Effector memory CD4-positive, alpha-beta T cell (primary cell): ENCODE results near the gene CMSS1.

Experiments used
- DNase-seq, 3 donors: peaks; one replicate each; pipeline ENCODE4 v3.0.0-alpha.2; 2020
- H3K27ac ChIP-seq: 2 replicates; pipeline ENCODE4 v1.7.0; 2013; ENCODE audit warnings: mild to moderate bottlenecking, low read length, moderate library complexity; ENCODE audit not compliant: insufficient read depth, poor library complexity, severe bottlenecking
- H3K27me3 ChIP-seq: replicated peaks from 2 replicates; pipeline ENCODE4 v1.7.0; 2013; ENCODE audit warnings: mild to moderate bottlenecking, low read length; ENCODE audit not compliant: insufficient read depth, control insufficient read depth, poor library complexity, severe bottlenecking
- H3K36me3 ChIP-seq: 2 replicates; pipeline ENCODE4 v1.7.0; 2013; ENCODE audit warnings: mild to moderate bottlenecking, low read length, moderate library complexity; ENCODE audit not compliant: control insufficient read depth, insufficient read depth
- H3K4me1 ChIP-seq: 2 replicates; pipeline ENCODE4 v1.7.0; 2013; ENCODE audit warnings: low read length, mild to moderate bottlenecking; ENCODE audit not compliant: control insufficient read depth, insufficient read depth, poor library complexity, severe bottlenecking
- H3K4me3 ChIP-seq: 2 replicates; pipeline ENCODE4 v1.7.0; 2013; ENCODE audit warnings: low read length, low read depth, mild to moderate bottlenecking; ENCODE audit not compliant: insufficient read depth, poor library complexity, severe bottlenecking
- H3K9me3 ChIP-seq: 2 replicates; pipeline ENCODE4 v1.7.0; 2013; ENCODE audit warnings: mild to moderate bottlenecking, low read length, moderate library complexity; ENCODE audit not compliant: control insufficient read depth

Gene CMSS1

DNA sequence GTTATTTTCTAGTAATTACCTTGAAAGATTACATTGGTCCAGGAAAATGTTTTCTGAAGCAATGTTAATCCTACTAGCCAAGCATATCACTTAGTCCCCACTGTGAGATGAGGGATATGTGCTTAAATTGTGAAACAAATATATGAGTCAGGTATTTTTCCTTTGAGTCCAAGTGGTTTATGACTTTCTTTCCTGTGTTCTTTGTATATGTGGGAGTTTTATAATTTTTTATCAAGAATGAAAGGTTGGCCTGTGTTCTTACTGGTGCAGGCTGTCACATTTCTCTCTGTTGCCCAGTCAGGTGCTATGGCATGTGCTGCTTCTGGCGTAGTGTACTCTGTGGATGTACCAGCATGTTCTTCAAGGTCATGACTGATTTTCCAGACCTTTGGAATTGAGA, 147.4 kb downstream of the CMSS1 start:
- H3K4me3 ChIP-seq: no peak overlapping the region
- DNase-seq: no peak
- H3K9me3 ChIP-seq: no peaks in the 10 kb centered on the region
- H3K4me1 ChIP-seq: no peaks in the 10 kb centered on the region
- H3K27me3 ChIP-seq: no peaks in the 10 kb centered on the region
- no peak overlapping the region for H3K27ac ChIP-seq
- H3K36me3 ChIP-seq: no peaks in the 10 kb centered on the region

DNA sequence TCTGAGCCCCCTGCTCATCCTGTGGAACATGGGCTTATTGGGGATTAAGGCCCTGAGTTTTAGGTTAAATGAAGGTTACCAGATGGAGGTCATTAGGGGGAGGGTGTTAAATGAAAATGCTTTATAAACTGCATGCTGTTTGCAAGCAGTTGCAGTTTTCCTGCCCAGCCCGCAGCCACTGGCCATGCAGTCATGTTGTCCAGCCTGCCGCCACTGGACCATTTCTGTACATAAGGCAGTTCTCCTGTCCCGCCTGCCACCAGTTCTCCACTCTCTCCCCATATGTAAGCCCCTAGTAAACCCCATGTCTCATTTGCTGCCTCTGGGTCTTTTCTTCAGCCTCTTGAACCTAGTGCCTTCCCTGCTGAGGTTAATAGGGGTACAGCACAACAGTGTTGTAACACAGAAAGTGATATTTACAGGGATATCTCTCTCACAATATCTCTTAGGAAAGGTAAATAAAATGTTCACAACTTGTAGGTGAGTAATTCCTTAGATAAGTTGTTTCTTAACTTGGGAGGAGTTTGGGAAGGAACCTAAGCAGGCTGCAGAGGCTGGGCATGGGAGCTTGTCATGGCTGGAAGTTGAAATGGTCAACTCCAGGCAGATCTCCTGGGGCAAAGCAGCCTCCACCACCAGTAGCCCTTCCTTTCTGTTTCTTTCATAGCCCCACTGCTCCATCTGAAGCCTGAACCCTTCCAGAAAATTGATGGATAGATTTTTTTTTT, 148.2 kb downstream of the CMSS1 start:
- H3K27ac ChIP-seq: no peak overlapping the region
- DNase-seq: no peak

DNA sequence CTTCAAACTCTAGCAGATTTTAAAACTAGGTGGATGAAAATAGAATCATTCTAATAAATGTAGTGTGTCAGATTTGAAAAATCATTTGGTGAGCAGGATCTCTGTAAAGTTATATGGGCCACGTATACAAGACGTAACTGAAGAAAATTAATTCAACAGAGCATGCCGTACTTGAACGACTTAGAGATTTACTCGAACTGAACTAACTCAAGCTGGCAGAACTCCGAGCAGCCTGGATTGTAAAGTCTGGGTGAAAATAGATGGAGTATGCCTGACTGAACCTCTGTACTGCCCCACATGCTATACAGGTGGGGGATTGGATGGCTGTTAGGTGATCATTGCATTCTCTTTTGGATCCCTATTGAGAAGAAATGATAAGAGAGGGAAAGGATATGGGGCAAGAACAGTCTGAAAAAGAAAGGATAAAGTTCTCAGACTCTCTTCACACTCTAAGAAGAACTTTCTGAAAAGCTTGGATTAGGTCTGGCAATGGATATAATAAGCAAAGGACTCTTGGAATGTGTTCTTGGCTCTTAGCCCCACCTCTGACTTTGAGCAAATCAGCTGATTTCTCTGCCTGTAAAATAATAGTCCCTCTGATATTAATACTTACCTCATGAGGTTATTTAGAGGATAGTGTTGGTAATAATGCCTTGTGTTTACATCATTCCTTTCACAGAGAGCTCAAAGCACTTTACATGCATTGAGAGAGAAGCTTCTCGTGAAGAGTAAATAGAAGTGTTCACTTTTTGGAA, 149.2 kb downstream of the CMSS1 start:
- H3K9me3 ChIP-seq: no peaks in the 10 kb centered on the region
- no peak overlapping the region for H3K27ac ChIP-seq
- no peaks in the 10 kb centered on the region for H3K36me3 ChIP-seq
- H3K27me3 ChIP-seq: no peaks in the 10 kb centered on the region
- DNase-seq: no peak
- no peaks in the 10 kb centered on the region for H3K4me1 ChIP-seq
- H3K4me3 ChIP-seq: no peak overlapping the region

More for the DNA sequence above, 148.2 kb downstream of the CMSS1 start:
- no peaks in the 10 kb centered on the region for H3K36me3 ChIP-seq
- no peaks in the 10 kb centered on the region for H3K4me1 ChIP-seq
- H3K4me3 ChIP-seq: no peak overlapping the region
- no peaks in the 10 kb centered on the region for H3K9me3 ChIP-seq
- no peaks in the 10 kb centered on the region for H3K27me3 ChIP-seq

DNA sequence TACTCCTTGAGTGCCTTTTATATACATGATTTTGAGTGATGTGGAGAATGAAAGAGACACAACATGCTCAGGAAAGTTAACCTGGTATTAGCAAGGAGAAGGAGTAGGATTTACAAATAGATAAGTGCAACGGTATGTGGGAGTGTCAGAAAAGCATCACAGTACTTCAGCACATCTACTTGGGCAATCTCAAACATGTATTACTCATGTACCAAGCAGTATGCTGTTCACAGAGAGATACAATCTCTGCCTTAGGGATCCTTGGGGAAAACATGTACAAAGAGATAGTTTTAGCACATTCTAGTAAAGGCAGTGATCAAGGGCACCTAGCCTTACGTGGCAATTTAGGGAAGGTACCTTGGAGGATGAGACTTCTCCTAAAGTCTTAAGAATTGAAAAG, 150.1 kb downstream of the CMSS1 start:
- DNase-seq: no peak
- Histone ChIP-seq H3K36me3 (no peaks in the 10 kb centered on the region), H3K4me3 (no peak overlapping the region), H3K9me3 (no peaks in the 10 kb centered on the region), H3K27ac (no peak overlapping the region), H3K4me1 (no peaks in the 10 kb centered on the region), H3K27me3 (no peaks in the 10 kb centered on the region)

DNA sequence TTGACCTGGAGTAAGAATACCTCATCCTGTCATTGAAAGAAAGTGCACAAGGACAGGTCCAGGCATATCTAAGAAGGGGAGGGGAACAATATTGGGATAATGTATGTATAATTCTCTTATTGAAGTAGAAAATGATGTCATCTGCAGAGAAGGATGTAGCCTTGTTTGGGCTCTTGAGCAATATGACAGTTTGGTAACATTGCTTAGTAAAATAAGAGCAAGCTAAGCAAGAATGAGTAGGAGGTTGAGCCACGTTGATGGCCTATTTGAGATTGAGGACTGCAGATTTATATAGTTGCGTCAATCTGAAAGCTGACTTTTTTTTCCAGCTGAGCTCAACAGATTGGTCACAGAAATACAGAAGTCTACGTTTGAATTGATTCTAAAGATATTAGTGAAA, 151.5 kb downstream of the CMSS1 start:
- H3K4me1 ChIP-seq: no peaks in the 10 kb centered on the region
- H3K27ac ChIP-seq: no peak overlapping the region
- no peaks in the 10 kb centered on the region for H3K36me3 ChIP-seq
- no peak overlapping the region for H3K4me3 ChIP-seq
- no peak for DNase-seq
- no peaks in the 10 kb centered on the region for H3K9me3 ChIP-seq
- no peaks in the 10 kb centered on the region for H3K27me3 ChIP-seq

DNA sequence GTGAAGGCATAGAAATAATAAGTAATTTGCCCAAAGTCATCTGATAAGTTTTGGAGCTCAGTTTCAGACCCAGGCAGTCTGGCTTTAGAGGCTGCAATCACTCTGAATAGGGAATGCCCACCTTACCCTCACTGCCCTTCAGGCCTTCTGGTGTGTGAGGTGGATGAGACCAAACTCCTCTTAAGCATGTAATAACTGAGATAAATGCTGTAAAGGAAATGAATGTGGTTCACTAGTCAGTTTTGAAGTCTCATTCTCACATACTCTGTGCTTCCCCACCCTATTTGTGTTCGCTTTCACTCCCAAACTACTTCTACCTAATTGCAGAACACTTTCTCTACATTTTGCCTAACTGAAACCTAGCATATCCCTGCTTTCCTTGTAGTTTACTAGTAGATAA, 152.5 kb downstream of the CMSS1 start:
- Histone ChIP-seq H3K4me1 (no peaks in the 10 kb centered on the region), H3K36me3 (no peaks in the 10 kb centered on the region), H3K4me3 (no peak overlapping the region), H3K27ac (no peak overlapping the region), H3K27me3 (no peaks in the 10 kb centered on the region), H3K9me3 (no peaks in the 10 kb centered on the region)
- DNase-seq: no peak

DNA sequence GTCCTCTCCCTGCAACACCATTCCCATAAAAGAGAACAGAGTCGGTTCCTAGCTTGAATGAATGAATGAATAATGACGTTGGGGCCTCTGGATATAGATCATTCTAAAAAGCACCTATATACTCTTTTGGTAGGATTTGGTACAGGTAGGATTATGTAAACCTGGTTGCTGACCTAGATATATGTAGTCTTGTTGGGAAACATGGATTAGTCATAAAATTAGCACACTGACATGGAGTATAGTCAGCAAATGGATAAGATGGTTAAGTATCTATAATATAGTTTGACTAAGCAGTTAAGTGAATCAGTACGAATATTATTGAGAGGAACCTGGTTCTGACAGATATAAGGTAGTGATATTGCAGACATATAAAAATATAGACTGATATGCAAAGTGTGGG, 154.1 kb downstream of the CMSS1 start:
- Histone ChIP-seq H3K27me3 (no peaks in the 10 kb centered on the region), H3K9me3 (no peaks in the 10 kb centered on the region), H3K36me3 (no peaks in the 10 kb centered on the region), H3K4me3 (no peak overlapping the region), H3K4me1 (no peaks in the 10 kb centered on the region), H3K27ac (no peak overlapping the region)
- no peak for DNase-seq

DNA sequence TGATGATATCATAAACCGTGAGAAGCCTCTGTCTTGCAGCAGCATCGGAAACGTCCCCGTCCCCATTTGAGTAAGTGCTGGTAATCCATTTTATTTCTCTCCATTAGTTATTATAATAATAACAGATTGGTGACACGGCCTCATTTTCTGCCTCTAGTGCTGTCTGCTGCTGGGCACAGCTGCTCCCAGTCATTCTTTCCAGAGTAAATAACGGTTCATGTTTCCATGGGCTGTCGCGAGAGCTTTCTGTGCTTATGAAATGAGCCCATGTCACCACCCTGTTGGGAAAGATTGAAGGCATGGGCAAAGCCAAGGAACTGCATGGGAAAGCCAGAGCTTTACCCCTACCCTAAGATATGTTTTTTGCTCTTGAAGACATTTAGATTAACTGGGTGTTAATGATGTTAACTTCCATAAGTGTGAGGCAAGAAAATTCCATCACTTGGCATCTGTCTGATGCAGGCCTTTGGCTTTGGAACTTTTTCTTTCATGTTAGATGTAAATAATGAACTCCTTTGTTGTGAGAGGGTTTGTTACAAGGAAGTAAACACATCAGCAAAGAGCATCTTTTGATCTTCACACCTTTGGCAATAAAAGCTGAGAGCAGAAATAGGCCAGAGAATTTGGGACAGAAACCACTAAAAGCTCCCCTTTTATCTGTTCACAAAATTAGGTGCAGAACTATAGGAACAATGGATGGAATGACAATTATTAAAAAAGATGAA, 154.9 kb downstream of the CMSS1 start:
- no peak overlapping the region for H3K4me3 ChIP-seq
- DNase-seq: no peak
- no peaks in the 10 kb centered on the region for H3K4me1 ChIP-seq
- no peaks in the 10 kb centered on the region for H3K9me3 ChIP-seq
- no peaks in the 10 kb centered on the region for H3K27me3 ChIP-seq
- no peak overlapping the region for H3K27ac ChIP-seq
- no peaks in the 10 kb centered on the region for H3K36me3 ChIP-seq

DNA sequence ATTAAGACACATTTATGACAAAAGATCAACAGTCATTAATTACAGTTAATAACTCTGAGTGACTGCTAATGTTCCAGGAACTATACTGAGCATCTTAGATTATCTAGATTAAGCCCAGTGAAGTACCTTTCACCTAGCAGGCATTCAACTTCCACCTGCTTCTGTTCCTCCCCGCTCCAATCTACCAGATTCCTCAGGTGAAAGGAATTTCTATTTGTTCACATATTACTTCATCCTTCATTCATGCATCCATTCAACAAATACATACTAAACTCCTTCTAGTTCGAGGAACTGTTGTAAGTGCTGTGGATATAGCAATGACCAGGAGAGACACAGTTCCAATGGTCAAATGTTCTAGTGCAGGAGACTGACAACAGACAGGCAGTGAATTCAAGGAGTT, 157.3 kb downstream of the CMSS1 start:
- Histone ChIP-seq H3K27ac (no peak overlapping the region), H3K4me1 (no peaks in the 10 kb centered on the region), H3K36me3 (no peaks in the 10 kb centered on the region), H3K4me3 (no peak overlapping the region), H3K27me3 (no peaks in the 10 kb centered on the region), H3K9me3 (no peaks in the 10 kb centered on the region)
- no peak for DNase-seq

DNA sequence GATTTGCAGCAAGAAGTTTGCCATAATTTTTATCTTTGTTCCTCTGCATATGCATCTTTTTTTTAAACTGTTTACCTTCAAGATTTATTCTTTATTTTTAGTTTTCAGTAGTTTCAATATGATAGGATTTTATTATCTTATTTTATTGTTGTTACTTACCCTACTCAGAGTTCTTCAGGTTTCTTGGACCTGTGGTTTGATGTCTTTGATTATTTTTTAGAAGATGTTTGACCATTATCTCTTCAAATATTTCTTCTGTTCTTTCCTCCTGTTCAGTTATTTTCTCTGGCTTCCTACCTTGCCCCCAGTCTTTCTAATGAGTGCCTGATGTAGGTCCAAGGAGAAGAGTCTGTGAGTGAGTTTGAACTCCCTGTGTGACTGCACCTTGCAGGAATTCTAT, 158.9 kb downstream of the CMSS1 start:
- no peak for DNase-seq
- H3K9me3 ChIP-seq: no peaks in the 10 kb centered on the region
- H3K36me3 ChIP-seq: no peaks in the 10 kb centered on the region
- no peak overlapping the region for H3K4me3 ChIP-seq
- H3K27me3 ChIP-seq: no peaks in the 10 kb centered on the region
- no peak overlapping the region for H3K27ac ChIP-seq
- no peaks in the 10 kb centered on the region for H3K4me1 ChIP-seq
